ENCODE results near the gene ARHGAP5.

The ARHGAP5 gene, protein sequence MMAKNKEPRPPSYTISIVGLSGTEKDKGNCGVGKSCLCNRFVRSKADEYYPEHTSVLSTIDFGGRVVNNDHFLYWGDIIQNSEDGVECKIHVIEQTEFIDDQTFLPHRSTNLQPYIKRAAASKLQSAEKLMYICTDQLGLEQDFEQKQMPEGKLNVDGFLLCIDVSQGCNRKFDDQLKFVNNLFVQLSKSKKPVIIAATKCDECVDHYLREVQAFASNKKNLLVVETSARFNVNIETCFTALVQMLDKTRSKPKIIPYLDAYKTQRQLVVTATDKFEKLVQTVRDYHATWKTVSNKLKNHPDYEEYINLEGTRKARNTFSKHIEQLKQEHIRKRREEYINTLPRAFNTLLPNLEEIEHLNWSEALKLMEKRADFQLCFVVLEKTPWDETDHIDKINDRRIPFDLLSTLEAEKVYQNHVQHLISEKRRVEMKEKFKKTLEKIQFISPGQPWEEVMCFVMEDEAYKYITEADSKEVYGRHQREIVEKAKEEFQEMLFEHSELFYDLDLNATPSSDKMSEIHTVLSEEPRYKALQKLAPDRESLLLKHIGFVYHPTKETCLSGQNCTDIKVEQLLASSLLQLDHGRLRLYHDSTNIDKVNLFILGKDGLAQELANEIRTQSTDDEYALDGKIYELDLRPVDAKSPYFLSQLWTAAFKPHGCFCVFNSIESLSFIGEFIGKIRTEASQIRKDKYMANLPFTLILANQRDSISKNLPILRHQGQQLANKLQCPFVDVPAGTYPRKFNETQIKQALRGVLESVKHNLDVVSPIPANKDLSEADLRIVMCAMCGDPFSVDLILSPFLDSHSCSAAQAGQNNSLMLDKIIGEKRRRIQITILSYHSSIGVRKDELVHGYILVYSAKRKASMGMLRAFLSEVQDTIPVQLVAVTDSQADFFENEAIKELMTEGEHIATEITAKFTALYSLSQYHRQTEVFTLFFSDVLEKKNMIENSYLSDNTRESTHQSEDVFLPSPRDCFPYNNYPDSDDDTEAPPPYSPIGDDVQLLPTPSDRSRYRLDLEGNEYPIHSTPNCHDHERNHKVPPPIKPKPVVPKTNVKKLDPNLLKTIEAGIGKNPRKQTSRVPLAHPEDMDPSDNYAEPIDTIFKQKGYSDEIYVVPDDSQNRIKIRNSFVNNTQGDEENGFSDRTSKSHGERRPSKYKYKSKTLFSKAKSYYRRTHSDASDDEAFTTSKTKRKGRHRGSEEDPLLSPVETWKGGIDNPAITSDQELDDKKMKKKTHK (N-terminal part only)

DNA sequence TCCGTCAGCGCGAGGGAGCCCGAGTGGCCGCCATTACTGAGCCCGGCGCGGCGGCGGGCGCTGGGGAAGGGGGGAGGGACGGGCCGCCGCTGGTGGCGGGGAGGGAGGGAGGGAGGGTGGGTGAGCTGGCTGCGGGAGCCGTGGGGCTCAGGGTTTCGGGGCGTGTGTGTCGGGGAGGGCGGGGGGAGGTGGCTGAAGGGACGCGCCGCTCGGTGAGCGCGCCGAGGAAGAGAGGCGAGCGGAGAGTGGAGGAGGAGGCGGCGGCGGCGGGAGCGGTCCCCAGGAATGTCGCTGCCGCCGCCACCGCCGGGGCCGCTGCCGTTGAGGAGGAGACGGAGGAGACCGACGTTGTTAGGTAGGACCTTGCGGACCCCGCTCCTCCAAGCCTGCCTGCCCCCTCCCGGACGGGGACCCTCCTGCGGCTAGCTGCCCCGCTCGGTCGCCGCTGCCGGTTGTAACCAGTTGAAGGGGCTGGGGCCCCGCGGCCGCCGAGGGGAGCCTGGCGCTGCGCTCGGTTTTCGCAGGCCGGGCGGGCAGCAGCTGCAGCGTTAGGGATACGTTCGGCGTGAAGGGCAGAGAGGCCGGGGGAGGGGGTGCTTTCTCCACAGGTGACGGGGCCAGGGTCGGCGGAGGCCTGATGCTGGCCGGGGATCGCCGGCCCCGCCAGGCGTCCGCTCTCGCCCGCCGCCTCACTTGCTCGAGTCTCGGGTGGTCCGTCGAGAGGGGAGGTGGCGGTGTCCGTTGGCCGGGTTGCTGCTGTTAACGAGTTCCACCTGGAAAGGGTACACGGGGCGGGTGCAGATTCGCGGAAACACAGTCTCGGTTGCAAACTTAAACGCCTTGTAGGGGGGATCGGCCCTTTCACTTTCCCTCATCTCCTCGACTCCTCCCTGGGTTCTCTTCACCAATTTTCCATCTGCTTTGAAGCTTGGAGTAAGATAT, at the start of gene ARHGAP5:
Gene ARHGAP5, plus strand, starts transcription at position 224 of the 942 bp plus-strand sequence. CDS start 13,366 bp downstream, outside the sequence.
- DNase-seq (ENCODE audit: low read depth, low spot score) = no peak

DNA sequence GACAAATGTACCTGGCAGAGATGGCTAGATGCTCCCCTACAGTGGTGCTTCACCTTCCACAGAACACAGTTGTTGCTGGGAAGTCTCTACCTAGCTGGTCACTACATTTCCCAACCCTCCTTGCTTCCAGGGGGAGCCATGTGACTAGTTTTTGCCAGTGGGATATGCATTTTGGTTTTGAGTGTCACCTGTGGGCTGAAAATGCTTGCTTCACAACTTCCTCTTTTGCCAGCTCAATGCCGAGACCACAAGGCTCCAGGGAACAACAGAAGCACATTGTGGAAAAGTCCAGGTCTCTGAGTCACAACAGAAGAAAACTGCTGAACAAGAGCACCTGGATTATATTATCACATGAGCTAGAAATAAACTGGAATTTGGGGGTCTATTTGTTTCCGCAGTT, 48.5 kb upstream of the ARHGAP5 start:
- no peak for DNase-seq (ENCODE audit: low read depth, low spot score)

DNA sequence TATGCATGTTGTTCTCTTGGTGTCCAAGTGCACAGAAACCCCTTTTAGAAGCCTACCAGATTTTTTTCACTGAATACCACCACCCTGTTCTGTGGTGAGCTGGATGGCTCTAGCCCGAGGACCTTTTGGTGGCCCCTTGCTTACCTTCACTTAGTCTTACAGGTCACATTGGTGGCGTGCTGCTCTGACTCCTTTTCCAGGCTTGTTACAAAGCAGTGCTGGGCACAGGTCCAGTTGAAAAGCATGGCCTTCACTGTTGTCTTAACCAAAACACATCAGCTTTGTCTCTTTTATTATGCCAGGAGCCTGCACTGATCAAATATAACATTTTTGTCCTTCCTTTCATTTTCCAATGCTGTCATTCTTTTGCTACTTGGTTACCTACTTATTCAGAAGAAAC, 43.6 kb upstream of the ARHGAP5 start:
- DNase-seq (ENCODE audit: low read depth, low spot score) = no peak

DNA sequence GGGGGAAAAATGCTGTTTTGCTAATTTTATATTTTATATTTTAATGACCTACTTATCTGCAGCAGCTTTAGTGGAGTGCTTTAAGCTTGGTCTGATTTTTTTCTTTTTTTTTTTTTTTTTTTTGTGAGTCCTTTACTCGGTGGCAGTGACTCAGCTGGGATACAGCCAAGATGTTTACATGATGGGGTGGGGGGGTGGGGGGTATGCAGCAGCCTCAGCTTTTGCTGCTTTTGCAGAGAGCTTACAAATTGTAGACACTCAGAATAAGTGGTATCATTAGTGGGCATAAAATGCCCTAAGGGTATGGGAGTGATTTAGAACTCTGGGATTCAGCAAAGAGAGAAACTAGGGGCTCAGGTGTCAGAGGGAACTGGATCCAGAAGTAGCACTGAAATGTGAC, 38.2 kb upstream of the ARHGAP5 start:
- DNase-seq (ENCODE audit: low read depth, low spot score) = no peak

DNA sequence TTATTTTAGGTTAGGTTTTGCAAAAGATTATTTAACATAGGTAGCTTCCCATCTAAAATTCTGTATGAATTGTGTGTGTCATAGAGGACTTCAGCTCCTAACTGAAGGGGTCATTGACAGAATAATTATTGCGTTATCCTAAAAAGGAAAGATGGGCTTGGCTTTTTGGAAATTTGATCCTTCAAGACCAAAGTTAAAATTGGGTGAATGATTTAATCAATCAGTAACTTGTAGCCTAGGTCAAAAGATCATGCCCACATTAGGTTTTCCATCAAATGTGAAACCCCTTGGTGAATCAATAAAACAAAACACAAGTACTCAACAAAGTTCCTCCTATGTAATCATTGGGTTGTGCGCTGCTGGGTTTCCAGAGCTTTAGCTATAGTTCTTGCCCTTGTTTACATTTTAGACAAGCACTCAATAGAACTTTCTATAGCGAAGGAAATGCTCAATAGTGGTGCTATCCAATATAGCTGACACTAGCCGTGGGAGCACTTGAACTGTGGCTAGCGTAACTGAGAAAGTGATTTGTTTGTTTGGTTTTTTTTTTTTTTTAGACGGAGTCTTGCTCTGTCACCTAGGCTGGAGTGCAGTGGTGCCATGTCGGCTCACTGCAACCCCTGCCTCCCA, 37.6 kb upstream of the ARHGAP5 start:
- DNase-seq (ENCODE audit: low read depth, low spot score) = no peak

DNA sequence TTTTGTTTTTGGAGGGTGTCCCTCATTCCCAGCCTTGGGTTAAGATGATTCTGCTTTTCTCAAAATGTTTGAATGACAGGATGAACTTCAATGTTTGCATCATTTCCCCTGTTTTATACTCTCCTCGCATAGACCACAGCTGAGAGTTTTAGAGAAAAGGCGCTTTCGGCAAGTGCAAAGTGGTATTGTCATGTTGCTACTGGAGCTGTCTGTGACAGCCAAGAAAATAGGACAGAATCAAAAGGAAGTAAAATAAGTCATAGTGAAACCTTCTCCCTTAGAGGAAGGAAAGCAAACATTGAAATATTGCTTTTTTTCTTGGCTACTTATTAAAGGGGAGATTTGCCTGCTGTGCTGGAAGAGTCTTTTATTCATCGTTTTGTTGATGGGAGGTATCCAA, 33.5 kb upstream of the ARHGAP5 start:
- no peak for DNase-seq (ENCODE audit: low read depth, low spot score)

DNA sequence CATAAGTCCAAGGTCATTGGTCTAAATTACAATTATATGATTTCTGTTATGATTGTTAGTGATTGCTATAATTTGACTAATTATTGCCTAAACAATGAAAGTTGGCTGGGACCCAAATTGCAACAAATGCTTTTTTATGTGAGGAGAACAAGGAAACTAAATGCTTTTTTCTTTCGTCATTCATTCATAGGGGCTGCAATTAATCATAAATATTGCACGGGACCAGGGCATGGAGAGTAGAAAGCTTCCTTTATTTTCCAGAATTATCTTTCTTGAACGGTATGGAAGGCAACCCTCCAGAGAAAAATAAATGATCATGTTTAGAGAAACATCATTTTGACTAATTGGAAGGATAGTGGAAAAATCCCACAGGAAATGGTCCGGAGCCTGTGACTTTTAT, 32.6 kb upstream of the ARHGAP5 start:
- DNase-seq (ENCODE audit: low read depth, low spot score) = no peak

DNA sequence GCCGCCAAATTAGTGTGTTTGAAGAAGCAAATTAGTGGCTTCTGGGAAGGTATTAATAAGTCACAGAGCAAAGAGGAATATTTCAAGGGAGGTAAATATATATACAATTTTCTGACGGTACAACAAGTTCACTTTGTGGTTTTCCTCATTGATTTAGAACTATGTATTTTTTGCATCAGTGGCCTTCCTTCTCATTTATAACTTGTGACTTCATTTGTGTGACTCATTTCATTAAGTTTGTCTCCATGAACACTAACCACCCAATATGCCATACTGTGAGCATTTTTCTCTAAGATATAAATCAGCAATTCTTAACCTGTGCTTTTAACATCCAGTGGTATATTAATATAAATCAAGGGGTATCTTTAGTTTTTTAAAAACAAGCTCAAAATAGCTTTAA, 29.3 kb upstream of the ARHGAP5 start:
- no peak for DNase-seq (ENCODE audit: low read depth, low spot score)

DNA sequence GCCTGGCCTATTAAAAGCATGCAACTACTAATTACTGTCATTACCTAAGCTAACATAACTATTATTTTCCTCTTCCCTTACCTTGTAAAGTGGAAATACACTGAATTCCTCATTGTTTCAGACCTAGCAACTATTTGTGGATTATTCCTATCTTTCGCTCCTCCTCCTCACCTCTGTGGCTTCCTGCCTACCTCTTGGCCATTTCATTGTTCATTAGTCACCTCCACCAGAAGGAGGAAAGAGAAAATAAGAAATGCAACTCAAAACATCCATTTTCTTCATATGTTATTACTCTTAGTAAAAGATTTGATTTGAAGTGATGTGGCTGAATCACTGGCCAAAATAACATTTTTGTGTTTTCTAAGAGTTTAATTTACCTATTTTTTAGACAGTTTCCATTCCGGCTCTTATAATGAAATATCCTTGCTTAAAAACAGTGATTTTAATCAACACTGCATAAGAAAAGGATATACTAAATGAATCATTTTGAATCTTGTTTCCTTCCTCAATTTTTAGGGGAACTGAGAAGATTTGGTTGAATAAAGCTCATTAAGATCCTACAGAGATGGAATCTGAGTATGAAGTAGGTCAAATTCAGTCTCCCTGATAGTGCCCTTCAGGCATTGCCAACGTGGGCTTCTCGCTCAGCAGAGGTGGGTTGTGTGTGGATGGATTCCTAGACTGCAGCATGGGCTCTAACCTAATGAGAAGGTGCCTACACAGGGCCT, 27.6 kb upstream of the ARHGAP5 start:
- no peak for DNase-seq (ENCODE audit: low read depth, low spot score)

DNA sequence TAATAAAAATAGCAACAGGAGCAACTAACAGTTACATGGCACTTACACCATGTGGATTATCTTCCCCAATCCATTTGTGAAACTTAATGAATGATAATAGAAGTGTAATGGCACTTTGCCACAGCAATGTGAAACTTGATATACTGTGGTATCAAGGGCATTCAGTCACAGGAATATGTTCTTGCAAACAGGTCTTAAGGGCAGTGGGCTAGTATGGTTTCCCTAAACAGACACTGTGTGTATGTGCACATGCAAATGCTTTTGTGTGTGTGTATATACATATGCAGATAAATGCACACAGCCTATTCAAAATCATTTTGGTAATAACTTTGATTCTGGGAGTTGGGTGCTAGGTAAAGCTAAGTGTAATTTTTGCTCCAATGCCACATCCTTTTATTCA, 26.2 kb upstream of the ARHGAP5 start:
- DNase-seq (ENCODE audit: low read depth, low spot score) = no peak

DNA sequence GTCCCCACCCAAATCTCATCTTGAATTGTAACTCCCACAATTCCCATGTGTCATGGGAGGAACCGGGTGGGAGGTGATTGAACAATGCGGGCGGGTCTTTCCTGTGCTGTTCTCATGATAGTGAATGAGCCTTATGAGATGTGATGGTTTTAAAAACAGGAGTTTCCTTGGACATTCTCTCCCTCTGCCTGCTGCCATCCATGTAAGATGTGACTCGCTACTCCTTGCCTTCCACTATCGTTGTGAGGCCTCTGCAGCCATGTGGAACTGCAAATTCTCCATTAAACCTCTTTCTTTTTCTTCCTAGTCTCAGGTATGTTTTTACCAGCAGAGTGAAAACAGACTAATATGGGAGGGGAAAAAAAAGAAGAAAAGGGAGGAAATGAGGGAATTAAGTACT, 22.6 kb upstream of the ARHGAP5 start:
- DNase-seq (ENCODE audit: low read depth, low spot score) = no peak

DNA sequence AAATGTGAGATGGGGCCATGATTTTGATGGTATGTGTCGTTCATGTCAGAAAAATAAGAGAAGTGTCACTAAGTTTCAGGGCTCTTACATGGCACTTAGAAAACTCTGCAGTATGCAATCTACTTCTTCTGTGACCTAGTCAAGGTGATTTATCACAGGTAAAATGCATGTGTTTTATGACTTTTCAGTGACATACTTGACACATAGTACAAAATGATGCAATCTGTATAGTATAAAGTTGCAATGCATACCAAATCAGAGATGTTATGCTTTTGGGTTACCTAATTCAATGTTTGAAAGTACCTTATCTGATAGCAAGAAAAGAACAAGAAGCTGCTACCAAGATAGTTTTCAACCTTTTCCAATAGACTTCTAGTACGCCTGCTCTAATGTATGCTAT, 21.9 kb upstream of the ARHGAP5 start:
- DNase-seq (ENCODE audit: low read depth, low spot score) = no peak

DNA sequence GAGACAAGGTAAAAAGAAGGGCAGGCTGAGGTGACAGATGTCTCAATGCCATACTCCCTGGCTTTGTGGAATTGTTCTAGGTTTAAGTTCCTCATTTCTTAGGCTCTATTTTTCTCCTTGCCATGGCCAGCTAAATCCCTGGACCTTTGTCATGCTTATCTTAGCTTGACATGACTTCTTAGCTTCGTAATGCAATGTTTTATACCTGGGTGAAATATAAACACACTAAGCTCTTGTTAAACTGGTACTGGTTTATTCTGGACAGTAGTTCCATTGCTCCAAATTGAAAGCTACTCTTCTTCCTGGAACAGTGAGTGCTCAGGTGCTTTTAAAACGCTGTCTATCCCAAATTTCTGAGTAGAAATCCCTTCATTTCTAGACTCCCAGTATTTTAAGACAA, 17.4 kb upstream of the ARHGAP5 start:
- DNase-seq (ENCODE audit: low read depth, low spot score) = no peak

DNA sequence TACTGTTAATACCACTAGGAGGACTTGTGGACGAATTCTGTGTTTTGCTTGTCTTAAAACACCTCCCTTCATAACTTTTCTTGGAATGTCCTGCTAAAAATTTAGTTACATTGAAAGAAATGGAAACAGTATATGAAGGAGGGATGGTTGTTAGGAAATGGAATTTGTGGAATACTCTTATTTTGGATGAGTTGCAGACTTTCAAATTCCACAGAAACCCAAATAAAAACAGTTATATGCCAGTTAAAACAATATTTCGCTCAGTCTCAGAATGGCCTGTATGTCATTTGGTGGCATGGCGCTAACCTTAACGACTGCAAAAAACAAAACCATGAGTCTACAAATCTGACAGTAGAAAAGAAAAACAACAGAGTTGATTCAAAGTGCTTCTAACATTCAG, 12.2 kb upstream of the ARHGAP5 start:
- no peak for DNase-seq (ENCODE audit: low read depth, low spot score)

DNA sequence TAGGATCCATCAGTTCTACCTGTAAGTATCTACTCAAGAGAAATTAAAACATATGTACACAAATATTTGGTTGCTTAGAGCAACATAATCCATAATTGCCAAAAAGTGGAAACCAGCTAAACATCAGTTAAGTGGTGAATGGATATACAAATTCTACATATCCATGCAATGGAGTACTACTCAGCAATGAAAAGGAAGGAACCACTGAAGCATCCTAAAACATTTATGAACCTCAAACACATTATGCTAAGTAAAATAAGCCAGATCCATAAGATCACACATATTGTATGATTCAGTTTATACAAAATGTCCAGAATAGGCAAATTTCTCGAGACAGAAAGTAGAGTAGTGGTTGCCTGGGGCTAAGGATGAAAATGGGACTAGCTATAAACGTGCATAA, 8.4 kb upstream of the ARHGAP5 start:
- DNase-seq (ENCODE audit: low read depth, low spot score) = no peak

DNA sequence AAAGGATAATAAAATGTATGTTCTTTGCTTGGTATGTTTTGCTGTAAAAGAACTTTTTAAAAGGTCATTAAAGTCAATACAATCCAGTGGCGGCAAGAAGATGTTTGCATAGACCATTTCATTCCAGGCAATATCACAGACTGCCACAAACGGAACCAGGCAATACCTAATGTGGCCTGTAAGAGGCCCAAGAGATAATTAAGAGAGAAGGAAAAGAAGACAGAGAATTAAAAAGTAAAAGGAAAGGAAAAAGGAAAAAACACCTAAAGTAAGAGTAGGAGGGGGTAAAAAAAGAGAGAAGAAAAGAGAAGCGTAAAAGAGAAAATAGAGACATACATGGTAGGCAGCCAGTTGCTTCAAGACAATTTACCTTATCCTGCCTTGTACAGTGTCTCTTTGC, 6.8 kb upstream of the ARHGAP5 start:
- no peak for DNase-seq (ENCODE audit: low read depth, low spot score)

DNA sequence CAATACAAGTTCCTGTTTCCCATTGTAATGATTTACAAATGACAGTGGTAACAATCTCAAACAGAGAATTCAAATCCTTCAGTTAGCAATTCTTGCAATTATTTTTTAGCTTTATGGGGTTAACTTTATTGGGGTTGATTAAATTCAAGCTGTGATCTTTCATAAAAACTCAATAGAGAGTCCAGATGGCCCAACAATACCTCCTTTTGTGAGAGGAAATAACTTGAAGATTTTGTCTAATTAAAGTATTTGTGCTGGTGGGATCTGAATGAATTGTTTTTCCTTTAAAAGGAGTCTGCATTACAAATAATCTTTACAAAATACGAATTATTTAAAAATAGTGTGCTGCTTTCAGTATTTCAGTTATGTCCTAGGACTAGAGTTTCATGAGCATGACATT, 4.4 kb upstream of the ARHGAP5 start:
- DNase-seq (ENCODE audit: low read depth, low spot score) = no peak

DNA sequence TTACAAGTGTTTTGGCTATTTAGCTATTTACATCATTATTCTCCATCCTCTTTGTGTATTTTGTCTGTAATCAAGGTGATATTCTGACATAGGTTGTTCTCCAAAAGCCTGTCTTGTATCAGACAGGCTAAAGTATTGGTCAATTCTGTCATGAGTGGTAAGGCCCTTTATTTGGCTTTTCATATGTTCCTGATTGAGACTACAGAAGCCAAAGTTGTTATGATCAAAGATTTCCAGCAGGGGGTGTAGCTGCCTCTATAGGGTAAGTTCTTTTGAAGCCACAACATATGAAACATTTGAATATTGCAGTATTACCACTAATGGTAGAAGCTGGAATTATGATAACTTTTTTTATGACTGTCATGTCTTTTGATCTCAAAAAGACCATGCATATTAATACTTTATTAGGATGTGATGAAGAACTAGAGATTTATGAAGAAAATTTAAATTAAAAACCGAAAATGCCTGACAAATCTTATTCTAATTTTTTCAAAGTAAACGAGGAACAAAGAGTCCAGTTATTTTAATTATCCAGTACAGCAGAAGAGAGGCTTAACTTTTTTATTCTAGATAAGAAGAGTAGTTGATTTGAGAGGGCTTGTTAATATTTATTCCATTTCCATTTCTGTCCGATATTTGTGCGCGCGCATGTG, 3.4 kb upstream of the ARHGAP5 start:
- DNase-seq (ENCODE audit: low read depth, low spot score) = peak; percentile 44

DNA sequence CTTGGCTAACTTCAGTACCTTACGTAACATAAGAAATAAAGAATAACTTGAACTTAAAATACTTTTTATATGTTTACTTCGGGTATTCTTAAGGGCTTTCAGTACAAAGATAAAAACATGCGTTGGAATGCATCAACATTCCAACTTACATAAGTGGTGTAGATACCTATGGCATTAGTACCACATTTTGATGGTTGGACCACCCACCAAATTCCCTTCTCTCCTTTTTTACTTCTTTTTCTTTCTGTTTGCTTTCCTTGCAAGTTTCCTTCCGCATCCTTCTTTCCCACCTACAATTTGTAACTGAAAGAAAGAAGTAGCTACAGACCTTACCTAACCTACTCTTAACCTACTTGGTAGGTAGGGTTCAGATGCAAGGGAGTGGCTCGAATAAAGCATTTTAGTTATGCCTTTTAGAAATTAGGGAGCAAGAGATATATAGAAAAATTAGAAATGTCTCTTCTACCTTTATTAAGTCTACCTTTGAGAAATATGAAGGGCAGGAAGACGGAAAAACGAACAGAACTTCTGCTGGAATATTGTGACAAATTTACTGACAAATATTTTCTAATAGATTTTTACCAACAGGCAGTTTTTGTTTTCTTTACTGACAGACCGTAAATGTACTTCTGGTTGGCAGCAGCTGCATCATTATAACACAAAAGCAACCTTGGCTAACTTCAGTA, 2.1 kb upstream of the ARHGAP5 start:
- DNase-seq (ENCODE audit: low read depth, low spot score) = no peak
